ENCODE measurements around the gene DNAJC28.

GRCh38 chr21:33443194-33443593, 48.3 kb downstream of the DNAJC28 start:
- TF ChIP-seq, protein P1, sequence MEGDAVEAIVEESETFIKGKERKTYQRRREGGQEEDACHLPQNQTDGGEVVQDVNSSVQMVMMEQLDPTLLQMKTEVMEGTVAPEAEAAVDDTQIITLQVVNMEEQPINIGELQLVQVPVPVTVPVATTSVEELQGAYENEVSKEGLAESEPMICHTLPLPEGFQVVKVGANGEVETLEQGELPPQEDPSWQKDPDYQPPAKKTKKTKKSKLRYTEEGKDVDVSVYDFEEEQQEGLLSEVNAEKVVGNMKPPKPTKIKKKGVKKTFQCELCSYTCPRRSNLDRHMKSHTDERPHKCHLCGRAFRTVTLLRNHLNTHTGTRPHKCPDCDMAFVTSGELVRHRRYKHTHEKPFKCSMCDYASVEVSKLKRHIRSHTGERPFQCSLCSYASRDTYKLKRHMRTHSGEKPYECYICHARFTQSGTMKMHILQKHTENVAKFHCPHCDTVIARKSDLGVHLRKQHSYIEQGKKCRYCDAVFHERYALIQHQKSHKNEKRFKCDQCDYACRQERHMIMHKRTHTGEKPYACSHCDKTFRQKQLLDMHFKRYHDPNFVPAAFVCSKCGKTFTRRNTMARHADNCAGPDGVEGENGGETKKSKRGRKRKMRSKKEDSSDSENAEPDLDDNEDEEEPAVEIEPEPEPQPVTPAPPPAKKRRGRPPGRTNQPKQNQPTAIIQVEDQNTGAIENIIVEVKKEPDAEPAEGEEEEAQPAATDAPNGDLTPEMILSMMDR (conservative IDR thresholded peaks at IDR 0.05; ENCODE audit: low read depth in 2 of 2), result no peak
- no peak for TF ChIP-seq REST (IDR thresholded peaks at IDR 0.05; ENCODE audit: unreplicated experiment)
- no peak for TF ChIP-seq EZH2 (IDR thresholded peaks at IDR 0.05; ENCODE audit: low read depth, unreplicated experiment)
- TF ChIP-seq POLR2AphosphoS5 (IDR thresholded peaks at IDR 0.05; ENCODE audit: low read depth), result no peak
- no peak for TF ChIP-seq EZH2phosphoT487 (IDR thresholded peaks at IDR 0.05; ENCODE audit: unreplicated experiment)
- no peak for TF ChIP-seq CREB1 (CRISPR knock-in tag; IDR thresholded peaks at IDR 0.05; ENCODE audit: low read depth)
- TF ChIP-seq, protein P2, sequence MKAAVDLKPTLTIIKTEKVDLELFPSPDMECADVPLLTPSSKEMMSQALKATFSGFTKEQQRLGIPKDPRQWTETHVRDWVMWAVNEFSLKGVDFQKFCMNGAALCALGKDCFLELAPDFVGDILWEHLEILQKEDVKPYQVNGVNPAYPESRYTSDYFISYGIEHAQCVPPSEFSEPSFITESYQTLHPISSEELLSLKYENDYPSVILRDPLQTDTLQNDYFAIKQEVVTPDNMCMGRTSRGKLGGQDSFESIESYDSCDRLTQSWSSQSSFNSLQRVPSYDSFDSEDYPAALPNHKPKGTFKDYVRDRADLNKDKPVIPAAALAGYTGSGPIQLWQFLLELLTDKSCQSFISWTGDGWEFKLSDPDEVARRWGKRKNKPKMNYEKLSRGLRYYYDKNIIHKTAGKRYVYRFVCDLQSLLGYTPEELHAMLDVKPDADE (IDR thresholded peaks at IDR 0.05), result no peak
- TF ChIP-seq ZNF114 (CRISPR knock-in tag; IDR thresholded peaks at IDR 0.05), result no peak
- no peak for TF ChIP-seq JUNB (IDR thresholded peaks at IDR 0.05; ENCODE audit: unreplicated experiment)
- no peak for TF ChIP-seq ZNF331 (CRISPR knock-in tag; IDR thresholded peaks at IDR 0.05; ENCODE audit: low read depth)
- TF ChIP-seq NANOG (IDR thresholded peaks at IDR 0.05; ENCODE audit: borderline replicate concordance), result no peak
- no peak for TF ChIP-seq STAT1 (IDR thresholded peaks at IDR 0.05; ENCODE audit: unreplicated experiment)
